Esophagus mucosa (tissue), 1 donor: Measurements from ENCODE around the gene CDH13. TPM values are rescaled to one million over a fixed set of nuclear protein-coding genes. Genes with fewer than 3 reads are reported as not detected.
"Not testable (repeated sequence)": the region's sequence is repeated elsewhere in the genome, so short reads cannot be mapped to it uniquely, and the experiment has no call there.

ENCODE experiments used
- ATAC-seq: fragments of 200-7000 bp; cut with Tn5 transposase; one replicate; pipeline ENCODE4 v1.9.1; 2020
- total RNA-seq: library from RNA; stranded (reverse); gene quantifications from one replicate; pipeline ENCODE4 v1.2.4, GENCODE V29; 2023
- donor health status: DM: yes; HTN: yes; CAD: no.

Gene CDH13
- total RNA-seq, 1 donor from 2014 or later = 8.4 TPM

DNA sequence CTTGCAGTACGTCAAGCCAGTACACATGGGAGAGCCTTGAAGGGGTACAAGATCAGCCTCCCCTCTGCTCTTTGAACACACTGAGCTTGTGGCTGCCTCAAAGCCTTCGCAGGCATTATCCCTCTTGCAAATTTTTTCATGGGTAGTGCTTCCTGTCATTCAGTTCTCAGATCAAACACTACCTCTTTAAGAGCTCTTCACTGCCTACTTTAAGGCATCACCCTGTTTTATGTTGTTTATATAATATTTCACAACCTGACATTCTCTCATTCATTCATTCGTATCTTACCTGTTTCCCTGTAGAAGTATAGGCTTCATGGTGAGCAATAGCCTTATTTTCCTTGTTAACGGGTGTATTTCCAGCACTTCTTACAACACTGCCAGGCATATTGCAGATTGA lies 269.1 kb downstream of the CDH13 start:
- ATAC-seq = no peak

DNA sequence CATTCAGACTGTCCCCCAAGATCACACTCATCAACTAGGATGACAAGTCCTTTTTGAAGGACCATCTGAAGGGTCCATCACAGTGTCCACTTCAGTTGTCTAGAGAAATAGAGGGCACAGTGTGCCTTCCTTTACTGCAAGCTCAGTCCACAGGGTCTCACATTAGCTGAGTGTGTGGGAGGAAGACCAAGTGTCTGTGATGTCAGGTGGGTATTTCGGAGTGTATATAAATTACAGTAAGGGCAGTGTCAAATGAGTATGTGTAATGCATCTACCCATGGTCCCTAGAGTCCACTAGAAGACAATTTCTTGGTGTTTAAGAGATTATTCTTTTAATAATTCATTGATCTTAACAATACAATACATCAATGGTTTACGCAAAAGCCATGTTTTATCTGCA lies 272.2 kb downstream of the CDH13 start:
- ATAC-seq = no peak

DNA sequence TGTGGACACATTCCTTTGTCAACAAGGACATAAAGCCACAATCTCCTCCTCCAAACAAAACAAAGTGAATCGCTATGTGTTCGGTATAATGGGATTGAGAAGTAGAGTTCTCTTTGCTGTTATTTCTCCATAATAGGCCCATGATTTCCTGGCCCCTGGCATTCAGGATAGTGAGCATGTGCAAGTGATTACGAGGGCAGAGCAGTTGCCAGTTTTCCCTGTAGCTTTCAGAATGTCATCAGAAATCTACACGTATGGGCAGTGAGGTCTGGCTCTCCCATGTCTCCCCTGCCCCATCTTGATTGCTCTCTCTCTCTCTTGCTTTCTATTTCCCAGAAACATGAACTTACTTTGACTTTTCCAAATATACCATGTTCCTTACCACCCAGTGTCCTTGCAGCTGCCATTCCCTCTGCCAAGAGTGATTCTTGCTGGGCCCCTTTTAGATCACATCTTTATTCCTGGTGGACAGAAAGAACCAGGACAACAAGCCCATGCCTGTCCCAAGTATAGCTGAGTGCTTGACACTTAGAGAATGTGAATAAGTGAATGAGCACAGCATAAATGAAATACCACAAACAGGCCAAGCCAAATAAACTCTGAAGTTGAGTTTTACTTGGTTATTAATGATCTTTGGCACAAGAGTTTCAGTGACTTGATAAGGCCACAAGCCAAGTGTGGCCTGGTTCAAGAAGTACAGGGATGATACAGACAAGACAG lies 273.1 kb downstream of the CDH13 start:
- no peak for ATAC-seq

DNA sequence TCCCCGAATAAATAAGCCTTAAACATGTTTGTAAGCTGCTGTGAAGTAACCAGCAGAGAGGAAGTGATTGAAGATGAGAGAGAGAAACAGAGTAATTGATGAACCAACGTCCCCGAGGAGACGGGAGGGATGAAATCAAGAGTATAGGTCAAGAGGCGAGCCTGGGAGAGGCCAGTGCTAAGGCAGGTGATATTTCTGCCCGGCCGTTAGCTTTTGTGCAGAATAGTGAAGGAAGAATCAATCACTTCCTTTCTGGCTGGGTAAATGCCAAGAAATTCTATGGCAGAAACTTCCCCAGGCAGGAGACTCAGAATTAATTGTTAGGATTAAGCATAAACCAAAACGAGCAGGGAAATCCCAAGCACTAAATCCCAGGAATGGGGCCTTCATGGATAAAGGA lies 273.8 kb downstream of the CDH13 start:
- ATAC-seq = no peak

DNA sequence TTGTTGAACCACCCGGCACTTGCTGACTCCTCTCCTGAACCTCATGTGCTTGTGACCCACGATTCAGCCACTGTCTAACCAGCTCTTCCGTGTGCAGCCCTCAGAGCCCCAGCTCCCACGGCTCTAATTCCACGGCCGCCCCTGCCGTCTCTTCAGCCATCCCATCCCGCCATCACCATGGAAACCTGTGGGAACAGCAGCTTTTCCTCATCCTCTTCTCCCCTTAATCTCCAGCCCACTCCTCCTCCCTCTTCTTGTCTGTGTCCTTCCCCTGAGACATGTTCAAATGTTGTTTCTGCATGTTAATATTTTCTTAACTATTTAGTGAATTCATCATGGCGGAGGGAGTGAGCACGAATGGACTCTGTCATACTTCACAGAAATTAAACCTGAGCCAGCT lies 285.2 kb downstream of the CDH13 start:
- no peak for ATAC-seq

DNA sequence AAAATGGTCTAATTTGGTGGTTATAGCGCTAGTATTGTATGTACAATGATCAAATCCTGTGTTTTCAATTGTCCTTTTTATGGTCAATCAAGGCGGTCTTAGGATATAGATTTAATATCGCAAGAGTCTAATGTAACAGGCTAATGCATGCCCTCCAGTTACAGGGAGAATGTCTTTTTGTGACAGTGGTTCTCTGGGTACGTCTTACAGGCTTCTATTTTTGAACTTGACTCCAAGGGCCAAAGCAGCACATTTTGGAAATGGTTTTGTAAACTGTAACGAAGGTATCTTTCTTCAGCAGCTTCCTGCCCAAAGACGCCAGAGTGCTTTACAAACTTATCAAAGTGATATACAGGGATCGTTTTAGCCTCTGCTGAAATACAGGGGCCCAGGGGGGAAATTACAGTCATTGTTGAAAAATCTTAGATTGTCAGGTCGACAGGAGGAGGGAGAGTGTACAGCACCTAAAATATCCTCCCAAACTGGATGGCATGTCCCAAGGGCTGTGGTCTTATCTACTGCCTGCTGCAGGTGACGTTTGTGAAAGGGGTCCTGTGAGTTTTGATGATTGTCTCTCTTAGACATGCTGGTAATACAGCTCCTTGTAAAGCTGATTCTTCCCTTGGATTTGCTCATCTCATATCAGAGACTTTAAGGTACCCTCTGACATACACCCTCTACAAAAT lies 288.5 kb downstream of the CDH13 start:
- ATAC-seq = no peak

DNA sequence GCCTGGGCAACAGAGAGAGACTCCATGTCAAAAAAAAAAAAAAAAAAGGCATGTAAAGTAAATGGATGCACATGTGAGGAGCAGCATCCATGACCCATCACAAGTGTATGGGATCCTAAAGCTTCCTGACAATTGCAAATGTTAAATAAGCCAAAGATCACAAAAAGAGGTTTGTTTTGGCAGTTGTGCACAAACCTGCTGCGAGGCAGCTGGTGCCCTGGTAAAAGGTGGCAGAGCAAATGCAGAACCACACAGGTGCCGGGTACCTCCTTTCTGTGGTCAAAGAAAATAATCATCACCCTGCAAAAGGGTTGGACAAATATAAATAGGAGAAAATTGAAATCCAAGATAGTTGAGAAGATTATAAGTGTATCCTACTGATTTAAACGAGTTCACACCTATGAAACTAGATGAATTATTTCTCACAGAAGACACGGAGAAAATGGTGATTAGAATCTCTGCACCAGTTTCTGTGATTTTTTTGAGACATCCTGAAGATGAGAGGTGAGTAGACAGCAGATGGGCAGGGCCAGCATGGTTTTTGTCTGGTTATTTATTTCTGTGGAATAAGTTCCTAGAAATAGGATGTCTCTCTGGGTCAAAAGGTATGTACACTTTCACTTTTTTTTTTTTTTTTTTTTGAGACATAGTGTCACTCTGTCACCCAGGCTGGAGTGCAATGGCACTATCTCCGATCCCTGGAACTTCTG lies 291.3 kb downstream of the CDH13 start:
- no peak for ATAC-seq

DNA sequence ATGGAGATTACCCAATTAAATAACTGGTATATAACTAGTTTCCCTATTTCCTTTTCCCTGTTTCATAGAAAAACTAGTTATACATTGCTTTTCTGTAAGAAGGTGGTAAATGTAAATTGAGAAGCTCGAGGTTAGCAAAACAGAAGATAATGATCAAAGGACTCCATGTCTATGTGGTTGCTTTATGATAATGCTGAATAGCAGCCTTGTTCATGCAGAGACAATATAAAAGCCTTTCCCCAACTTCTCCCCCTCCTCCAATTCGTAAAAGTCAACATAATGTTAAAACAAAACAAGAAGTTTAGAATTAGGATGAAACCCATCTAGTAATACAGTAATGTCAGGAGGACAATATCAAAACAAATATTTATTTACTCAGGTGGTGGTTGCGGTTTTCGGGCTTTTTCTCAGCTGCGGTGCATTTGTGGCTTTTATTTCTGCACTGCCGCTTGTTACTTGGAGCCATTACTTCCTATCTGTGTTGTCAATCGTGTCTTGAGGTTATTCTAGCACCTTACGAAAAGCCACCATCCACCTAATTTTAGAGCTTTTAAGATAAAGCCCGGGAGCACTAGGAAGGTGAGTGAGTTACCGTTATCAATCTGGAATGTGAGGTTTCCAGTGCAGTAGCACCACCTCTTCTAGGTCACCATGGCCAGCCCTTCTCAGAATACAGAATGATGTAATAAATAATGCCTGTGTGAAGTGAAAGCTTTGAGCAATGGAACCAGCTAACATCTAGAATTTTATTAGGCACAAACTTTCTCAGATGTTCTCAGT lies 297.5 kb downstream of the CDH13 start:
- ATAC-seq = no peak

DNA sequence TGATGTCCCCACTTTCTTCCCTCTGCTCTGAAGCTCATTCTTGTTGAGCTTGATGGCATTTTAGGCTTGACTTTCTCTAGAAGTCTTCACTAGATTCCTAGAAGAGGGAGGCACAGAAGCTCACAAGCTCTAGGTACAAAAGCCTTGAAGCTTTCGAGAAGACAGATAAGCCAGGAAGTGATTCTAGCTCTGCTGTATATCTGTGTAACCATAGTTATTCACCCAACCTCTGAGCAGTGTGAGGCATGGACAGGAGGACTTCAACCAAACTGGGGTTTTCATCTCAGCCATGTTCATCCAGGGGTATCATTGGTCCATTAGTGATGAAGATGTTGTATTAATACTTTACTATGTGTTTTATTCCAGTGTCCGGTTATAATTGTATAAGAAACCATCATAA lies 299.7 kb downstream of the CDH13 start:
- no peak for ATAC-seq

DNA sequence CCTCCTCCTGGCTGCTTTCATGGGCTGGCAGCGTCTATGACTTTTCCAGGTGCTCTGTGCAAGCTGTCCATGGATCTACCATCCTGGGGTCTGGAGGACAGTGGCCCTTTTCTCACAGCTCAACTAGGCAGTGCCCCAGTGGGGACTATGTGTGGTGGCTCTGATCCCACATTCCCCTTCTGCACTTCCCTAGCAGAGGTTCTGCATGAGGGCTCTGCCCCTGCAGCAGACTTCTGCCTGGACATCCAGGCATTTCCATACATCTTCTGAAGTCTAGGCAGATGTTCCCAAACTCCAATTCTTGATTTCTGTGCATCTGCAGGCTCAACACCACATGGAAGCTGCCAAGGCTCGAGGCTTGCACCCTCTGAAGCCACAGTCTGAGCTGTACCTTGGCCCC lies 307.2 kb downstream of the CDH13 start:
- not testable (repeated sequence) for ATAC-seq

DNA sequence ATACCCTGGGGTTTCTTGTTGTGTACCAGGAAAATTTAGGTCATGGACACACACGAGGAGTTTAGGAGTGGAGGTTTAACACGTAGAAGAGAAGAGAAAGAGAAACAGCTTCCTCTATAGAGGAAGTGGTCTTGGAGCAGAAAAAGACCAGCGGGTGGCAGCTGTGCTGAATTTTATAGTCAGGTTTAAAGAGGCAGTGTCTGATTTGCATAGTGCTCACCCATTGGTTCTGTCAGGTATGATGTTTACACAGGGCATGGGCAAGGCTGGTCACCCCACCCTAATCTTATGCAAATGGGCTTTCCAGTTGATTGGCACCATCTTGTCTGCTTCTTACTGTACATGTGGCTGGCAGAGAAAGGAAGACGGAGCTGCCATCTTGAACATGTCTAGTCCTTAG lies 309.0 kb downstream of the CDH13 start:
- no peak for ATAC-seq

DNA sequence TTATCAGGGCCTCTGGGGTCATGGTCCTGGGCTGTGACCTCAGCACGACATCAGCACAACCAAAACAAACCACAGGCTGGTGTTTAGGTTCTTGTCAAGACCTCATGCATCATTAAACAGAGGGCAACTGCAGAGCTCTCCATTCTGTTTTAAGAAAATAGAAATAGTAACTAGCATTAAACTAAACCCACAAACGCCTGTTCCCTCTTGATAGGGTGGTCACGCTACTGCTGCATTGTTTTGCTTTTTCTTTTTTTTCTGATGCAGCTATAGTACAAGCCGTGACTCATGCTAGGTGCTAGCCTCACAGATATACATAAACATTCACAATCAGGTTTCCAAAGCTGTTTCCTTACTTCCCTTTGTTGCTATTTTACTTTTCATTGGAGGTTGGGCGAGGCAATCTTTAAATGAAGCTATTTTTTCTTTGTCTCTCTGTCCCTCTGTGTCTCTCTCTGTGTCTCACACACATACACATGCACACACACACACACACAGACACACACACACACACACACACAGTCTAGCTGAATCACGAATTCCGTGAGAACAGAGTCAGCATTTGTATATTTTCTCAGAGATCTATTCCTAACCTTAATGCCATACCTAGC lies 310.3 kb downstream of the CDH13 start:
- ATAC-seq = peak; percentile 29

DNA sequence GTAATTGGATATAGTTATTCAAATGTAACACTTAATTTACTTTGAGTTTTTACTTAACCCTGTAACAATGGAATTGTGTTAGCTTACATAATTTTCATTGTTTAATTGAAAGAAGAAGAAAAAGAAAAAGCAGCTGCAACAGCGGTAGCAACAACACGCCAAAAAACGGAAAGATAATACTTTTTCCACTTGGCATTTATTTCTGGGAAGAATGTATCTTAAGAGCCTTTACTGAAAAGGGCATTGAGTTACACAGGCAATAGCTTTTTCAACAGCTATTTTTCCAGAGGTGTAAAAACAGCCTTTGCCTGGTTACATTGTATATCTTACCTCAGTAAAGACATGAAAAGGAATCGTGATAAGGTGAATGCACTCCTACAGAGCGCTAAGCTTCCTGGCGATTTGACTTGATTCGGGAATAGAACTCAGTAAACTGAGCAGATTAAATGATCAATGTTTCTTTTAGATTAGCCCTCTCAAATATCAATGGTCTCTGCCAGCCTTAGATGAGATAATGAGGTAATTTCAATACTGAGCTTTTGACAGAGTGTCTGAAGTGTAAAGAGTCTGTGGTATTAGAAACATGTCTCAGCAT lies 311.3 kb downstream of the CDH13 start:
- no peak for ATAC-seq

DNA sequence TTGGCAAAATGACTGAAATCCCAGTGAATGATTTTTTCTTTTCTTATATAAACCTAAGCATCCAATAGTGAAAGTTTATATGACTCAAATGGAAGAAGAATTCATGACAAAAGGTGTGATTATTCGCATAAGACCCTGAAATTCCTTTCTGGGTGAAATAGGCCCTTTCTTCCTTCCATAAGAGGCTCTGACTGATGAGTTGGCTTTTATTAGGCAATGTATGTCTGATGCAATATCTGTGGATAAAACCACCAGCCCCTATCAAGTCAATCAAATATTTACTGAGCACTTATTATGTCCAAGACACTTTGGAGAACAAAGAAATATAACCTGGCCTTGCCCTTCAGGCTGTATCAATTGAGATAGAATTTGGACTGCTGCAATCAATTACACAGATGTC lies 316.6 kb downstream of the CDH13 start:
- no peak for ATAC-seq

DNA sequence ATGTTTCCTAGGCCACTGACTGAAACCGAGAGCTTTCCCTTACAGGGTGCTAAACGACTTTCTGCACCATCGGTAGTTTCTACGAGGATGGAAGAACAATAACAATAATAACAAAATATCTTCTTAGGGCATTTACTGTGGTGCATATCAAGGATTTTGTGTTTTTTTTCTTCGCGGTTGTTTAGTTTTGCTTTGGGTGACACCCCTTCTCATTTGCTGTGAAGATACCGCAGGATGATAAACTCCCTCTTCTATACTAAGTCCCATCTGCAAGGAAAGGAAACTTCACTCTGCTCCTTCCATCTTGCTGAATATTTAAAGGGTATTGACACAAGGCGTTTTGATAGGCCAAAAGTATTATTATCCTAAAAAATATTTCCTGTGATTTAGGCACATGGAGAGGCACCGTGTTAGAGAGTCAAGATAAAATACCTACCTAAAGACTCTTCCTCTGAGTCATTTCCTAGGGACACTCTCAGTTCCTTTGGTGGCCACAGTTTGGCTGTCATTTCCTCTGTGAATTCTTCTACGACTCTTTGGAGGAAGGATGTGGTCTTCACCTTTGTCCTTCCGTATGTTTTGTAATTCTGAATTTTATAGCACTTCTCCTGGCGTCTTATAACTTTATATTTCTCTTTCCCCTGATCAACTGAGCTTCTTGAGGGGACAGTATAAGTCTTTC lies 318.8 kb downstream of the CDH13 start:
- ATAC-seq = no peak

DNA sequence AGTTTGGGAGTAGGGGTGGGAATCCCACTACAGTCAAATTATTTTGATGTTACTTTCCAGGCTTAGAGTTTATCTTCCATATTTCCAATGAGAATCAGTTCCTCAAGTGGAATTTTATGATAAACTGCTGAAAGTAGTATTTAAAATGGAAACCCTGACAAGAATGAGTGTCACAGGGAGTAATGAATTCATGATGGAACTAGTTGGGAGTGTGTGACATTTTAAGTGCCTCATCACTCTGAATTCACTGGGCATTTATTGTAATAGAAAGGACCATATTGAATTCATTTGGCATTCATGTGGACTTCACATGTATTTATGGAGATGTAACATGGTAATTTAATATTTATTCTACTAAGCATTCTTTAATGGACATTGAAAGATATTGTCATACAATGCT lies 320.9 kb downstream of the CDH13 start:
- ATAC-seq = no peak

DNA sequence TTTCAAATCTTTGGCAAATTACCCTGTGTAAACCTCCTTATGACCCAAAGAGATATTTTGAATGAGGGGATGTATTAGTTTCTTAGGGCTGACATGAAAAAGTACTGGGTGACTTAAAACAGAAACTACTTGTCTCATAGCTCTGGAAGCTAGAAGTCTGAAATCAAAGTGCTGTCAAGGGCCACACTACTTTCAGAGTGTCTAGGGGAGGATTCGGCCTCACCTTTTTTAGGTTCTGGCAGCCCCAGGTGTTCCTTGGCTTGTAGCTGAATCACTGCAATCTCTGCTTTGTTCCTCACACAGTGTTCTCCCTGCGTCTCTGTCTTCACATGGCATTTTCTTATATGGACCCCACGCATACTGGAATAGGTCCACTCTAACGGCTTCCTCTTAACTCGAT lies 322.2 kb downstream of the CDH13 start:
- ATAC-seq = no peak

DNA sequence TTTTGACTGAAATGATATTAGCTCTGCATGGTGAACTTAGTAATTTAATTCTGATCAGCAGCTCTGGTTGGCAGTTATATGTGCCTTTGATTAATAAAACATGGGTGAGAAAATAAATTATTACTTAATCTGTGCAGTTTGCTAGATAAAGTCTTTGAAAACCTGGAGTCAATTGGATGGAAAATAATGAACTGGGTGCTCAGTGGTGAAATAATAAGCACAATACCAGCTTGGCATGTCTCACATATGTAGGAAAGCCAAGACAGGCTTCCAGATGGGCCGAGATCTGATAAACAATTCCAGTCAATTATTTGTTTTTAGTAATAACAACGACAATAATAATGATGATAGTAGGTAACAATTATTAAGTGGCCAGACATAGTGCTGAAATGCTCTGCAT lies 326.7 kb downstream of the CDH13 start:
- no peak for ATAC-seq

DNA sequence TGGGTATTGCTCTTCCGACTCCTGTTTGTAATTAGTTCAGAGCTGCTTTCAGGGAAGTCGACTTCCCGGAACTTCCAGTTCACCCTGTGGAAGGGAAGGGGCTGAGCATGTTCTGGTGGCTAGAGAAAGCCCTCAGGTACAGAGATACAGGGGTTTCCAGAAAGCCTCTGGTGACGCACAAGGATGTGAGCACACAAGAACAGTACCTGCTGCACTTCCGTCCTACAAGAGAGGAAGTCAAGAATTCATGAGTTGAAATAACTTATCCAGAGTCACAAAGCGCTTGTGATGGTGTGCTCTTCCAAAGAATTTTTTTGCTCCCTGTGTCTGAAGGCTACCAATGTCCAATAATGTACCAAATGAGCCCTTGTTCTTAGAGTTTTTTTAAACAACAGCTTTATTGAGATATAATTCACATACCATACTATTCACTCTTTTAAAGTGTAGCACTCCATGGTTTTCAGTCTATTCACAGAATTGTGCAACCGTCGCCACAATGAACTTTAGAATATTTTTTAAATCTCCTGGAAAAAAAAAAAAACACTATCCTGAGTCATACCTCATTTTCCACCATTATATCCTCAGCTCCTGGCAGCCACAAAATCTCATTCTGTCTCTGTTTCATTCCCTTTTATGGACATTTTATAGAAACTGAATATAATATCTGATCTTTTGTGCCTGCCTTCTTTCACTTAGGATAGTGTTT lies 327.6 kb downstream of the CDH13 start:
- no peak for ATAC-seq

DNA sequence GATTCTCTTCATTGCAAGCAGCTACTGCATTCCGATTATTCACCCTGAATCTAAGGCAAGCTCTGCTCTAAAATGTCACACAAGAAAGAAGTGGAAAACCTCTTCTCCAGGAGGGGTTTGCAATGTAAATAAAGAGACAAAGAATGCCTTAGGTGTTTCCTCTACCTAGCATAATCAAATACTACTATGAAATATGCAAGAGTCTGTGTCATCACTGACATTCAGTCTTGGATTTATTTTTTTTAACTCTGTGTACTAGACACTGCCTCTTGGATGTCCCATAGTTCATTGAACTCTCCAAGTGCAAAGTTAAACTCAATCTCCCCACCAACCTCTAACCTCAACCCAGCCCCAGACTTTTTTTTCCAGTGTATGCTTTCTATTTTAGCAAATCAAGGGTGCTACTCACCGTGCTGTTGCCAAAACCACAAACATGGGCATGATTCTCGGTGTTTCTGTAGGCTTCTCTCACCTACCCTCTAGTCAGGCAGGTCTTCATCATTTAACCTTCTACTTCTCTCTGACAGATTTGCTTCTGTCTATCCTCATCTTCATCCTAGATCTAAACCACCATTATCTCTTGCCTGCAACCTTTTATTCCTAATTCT lies 329.1 kb downstream of the CDH13 start:
- ATAC-seq = no peak

DNA sequence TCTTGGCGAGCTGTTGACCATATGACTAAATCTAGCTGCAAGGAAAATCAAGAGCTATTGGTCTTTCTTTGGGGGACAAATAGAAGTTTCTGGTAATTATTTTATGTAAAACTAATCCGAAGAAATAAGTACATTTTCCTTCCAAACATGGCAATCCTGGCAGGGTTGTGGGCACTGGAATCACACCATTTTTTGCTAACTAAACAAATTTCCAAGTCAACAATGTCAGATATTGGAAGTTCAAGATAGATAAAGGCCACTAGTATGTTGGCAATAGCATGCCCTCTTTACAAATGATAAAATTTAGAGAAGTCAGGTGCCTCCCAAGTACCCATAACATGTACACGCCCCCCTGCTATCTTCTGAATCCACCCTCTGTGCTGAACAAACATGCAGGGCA lies 330.4 kb downstream of the CDH13 start:
- ATAC-seq = no peak
